Brain microvascular endothelial cell (primary cell): ENCODE measurements around the gene PROSER2.

ENCODE experiments used
- DNase-seq: peaks from one replicate; pipeline ENCODE4 v3.0.0-alpha.2; 2020
- H3K27ac ChIP-seq: fragments of 250-450 bp; sonication (Bioruptor Pico); 2 replicates; pipeline ENCODE4 v1.5.1; 2020; ENCODE audit warnings: mild to moderate bottlenecking, moderate library complexity
- H3K27me3 ChIP-seq: fragments of 250-450 bp; sonication (Bioruptor Pico); replicated peaks from 2 replicates; pipeline ENCODE4 v1.5.1; 2020; ENCODE audit warnings: mild to moderate bottlenecking
- H3K36me3 ChIP-seq: fragments of 250-450 bp; sonication (Bioruptor Pico); replicated peaks from 2 replicates; pipeline ENCODE4 v1.5.1; 2020; ENCODE audit warnings: mild to moderate bottlenecking
- H3K4me3 ChIP-seq: 2 replicates; pipeline ENCODE4 v1.5.1; 2011; ENCODE audit warnings: low read depth, mild to moderate bottlenecking, control low read depth, low read length, moderate library complexity
- in situ Hi-C: cut with HindIII; loops from 2 replicates; pipeline ENCODE4 v1.10.0; 2017; ENCODE audit warnings: low sequenced_read_pairs, low pct_ligation_motif_present
- TF ChIP-seq, protein P1 (sequence below): IDR thresholded peaks from 2 replicates; pipeline ENCODE4 v1.5.1; 2011; ENCODE audit warnings: low read depth, mild to moderate bottlenecking, moderate library complexity, low read length, control low read depth, inconsistent platforms; ENCODE audit errors: missing control alignments

The PROSER2 gene, protein sequence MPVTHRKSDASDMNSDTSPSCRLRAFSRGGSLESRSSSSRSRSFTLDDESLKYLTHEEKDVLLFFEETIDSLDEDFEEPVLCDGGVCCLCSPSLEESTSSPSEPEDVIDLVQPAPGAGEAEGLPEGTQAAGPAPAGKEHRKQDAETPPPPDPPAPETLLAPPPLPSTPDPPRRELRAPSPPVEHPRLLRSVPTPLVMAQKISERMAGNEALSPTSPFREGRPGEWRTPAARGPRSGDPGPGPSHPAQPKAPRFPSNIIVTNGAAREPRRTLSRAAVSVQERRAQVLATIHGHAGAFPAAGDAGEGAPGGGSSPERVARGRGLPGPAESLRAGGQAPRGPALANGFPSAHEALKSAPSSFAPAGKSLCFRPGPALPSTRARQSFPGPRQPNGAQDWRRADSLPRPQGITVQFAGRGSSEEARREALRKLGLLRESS

DNA sequence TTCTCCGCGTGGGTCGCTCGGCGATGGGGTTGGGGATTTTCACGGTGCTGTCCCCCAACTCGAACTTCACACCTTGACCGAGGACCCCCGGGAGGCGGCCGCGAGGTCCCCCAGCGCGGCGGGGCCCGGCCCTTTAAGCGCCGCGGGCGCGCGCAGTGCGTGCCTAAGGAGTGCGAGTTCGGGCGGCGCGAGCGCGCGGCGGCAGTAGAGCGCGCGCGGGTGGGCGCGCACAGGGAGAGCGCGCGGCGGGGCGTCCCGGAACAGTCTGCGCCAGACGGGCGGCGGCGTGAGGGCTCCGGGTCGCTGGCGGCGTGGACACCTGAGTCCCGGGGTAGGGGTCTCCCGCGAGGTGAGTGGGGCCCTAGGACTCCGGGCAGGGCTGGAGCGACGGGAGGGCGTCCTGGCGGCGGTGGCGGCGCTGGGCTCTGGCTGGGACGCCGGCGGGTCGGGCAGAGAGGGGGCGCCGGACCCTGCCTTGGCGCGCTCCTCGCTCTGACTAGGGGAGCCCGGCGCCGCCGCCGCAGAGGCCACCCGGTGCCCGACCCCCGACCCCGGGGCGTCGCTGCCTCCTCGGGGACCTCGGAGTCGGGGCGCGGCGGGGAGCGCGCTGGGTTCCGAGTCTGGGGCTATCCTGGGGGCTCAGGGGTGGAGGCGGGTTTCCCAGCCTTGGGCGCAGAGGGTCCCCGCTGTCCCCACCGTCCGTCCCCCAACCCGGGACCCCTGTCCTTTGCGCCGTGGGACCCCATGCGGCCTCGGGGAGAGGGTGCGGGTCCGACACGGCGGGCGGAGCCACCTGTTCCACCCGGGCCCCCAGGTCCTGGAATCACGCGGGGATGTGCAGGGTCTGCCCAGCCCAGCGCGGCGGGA, at the start of gene PROSER2:
Gene PROSER2 (plus strand): TSS at position 235 of the 867 bp plus-strand sequence. CDS start 28,722 bp downstream, outside the sequence.
- Histone ChIP-seq H3K36me3 (no peaks in the 10 kb centered on the region), H3K27ac (no peak within 1 kb of the TSS), H3K4me3 (peak within 1 kb of the TSS; percentile 70), H3K27me3 (no peaks in the 10 kb centered on the region)
- DNase-seq = peak; percentile 20
- TF ChIP-seq, protein P1, sequence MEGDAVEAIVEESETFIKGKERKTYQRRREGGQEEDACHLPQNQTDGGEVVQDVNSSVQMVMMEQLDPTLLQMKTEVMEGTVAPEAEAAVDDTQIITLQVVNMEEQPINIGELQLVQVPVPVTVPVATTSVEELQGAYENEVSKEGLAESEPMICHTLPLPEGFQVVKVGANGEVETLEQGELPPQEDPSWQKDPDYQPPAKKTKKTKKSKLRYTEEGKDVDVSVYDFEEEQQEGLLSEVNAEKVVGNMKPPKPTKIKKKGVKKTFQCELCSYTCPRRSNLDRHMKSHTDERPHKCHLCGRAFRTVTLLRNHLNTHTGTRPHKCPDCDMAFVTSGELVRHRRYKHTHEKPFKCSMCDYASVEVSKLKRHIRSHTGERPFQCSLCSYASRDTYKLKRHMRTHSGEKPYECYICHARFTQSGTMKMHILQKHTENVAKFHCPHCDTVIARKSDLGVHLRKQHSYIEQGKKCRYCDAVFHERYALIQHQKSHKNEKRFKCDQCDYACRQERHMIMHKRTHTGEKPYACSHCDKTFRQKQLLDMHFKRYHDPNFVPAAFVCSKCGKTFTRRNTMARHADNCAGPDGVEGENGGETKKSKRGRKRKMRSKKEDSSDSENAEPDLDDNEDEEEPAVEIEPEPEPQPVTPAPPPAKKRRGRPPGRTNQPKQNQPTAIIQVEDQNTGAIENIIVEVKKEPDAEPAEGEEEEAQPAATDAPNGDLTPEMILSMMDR = no peak
- in situ Hi-C loops = no loop called here

DNA sequence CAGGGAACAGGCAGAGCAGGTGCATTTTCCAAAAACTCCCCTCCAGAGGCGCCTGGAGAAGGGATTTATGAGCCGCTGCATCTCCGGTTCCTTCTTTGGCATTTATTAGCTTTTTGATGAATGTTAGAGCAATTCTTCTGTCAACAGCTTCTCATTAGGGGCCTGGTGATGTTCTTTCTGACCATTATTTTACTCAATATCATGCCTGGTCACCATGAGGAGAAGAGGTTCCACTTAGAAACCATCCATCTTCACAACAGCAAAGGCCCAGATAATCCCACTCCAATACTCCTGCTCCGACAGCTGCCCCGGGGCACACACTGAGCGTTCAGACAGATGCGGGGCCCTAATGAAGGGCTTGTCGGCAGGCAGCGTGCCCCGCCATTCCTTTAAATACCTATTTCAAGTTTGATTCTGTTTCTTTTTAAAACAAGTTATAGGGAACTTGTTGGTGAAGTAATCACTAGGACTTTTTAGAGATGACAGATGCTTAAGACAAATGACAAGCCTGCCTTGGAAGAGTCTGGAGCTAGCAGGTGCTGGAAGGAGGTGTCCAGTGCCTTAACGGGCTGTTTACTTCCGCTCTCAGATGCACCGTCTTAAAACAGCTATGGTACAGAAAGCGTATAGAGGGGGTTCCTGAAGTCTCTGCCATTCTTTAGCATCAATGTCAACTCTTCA, 49.3 kb upstream of the PROSER2 start:
- no peak for DNase-seq
- H3K27me3 ChIP-seq = no peaks in the 10 kb centered on the region
- H3K27ac ChIP-seq = no peak overlapping the region
- no peak overlapping the region for H3K4me3 ChIP-seq
- no peaks in the 10 kb centered on the region for H3K36me3 ChIP-seq
- TF ChIP-seq, protein P1 = no peak
- in situ Hi-C loops = loop anchor here (25.0 kb wide), 1 partner anchor 262 kb away; no protein-coding TSS in a partner anchor

DNA sequence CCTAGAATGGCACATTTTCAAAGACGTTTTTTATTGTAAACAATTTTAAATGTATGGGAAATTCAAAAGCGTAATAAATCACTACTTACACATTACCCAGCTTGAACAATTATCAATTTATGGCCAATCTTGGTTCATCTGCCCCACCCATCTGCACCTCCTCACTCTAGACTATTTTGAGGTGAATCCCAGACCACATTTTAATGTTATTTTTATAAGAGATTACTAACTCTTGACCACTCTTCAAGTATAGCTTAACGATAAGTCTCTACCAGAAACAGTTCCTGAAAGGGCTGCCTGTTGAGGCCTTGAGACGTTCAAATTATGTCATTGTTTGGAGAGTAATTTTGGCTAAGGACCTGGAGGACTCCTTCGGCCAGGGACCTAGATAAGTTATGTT, 47.7 kb upstream of the PROSER2 start:
- no peak for DNase-seq
- TF ChIP-seq, protein P1 = no peak
- in situ Hi-C loops = no loop called here
- Histone ChIP-seq H3K27me3 (no peaks in the 10 kb centered on the region), H3K4me3 (no peak overlapping the region), H3K27ac (no peak overlapping the region), H3K36me3 (no peaks in the 10 kb centered on the region)

DNA sequence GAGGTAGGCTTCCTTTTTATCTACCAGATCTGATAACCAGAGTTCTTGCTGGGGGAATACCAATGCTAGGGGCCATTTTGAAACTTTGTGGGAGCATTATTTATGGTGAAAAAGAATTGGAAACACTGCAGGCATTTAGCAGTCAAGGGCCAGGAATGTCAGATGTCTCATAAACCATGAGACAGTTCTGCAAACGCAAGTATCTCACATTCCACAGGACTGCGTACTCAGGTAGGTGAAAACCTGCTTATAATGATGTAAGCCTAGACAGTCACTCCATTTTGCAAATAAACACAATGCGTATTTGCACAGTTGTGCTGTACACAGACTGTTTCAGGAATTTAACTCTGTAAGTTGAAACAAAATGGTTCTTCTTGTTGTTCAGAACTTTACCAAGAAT, 47.1 kb upstream of the PROSER2 start:
- H3K4me3 ChIP-seq = no peak overlapping the region
- TF ChIP-seq, protein P1 = no peak
- H3K27me3 ChIP-seq = no peaks in the 10 kb centered on the region
- DNase-seq = no peak
- in situ Hi-C loops = no loop called here
- H3K27ac ChIP-seq = no peak overlapping the region
- H3K36me3 ChIP-seq = no peaks in the 10 kb centered on the region

DNA sequence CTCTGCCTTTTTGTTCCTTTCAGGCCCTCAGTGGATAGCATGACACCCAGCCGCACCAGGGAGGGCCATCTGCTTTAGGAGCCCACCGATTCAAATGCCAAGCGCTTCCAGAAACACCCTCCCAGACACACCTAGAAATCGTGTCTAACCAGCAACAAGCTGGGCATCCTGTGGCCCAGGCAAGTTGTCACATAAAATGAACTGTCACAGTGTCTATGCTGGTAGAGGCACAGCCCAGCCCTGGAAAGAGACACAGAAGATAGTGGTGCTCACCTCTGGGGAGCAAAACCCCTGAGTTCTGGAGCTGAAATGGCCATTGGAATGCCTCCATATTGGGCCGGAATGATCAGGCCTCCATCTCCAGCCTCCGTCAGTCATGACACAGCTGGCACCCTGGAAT, 42.0 kb upstream of the PROSER2 start:
- TF ChIP-seq, protein P1 = no peak
- Histone ChIP-seq H3K36me3 (no peaks in the 10 kb centered on the region), H3K27me3 (no peaks in the 10 kb centered on the region), H3K4me3 (no peak overlapping the region), H3K27ac (no peak overlapping the region)
- in situ Hi-C loops = no loop called here
- no peak for DNase-seq
